DLD1 (cell line): ENCODE results near the gene CASP3.
"Not testable (repeated sequence)": the region's sequence is repeated elsewhere in the genome, so short reads cannot be mapped to it uniquely, and the experiment has no call there.

Experiments used
- in situ Hi-C: cut with HindIII; loops from 2 replicates; pipeline ENCODE4 v1.10.0; 2017; ENCODE audit warnings: low sequenced_read_pairs

The CASP3 gene

DNA sequence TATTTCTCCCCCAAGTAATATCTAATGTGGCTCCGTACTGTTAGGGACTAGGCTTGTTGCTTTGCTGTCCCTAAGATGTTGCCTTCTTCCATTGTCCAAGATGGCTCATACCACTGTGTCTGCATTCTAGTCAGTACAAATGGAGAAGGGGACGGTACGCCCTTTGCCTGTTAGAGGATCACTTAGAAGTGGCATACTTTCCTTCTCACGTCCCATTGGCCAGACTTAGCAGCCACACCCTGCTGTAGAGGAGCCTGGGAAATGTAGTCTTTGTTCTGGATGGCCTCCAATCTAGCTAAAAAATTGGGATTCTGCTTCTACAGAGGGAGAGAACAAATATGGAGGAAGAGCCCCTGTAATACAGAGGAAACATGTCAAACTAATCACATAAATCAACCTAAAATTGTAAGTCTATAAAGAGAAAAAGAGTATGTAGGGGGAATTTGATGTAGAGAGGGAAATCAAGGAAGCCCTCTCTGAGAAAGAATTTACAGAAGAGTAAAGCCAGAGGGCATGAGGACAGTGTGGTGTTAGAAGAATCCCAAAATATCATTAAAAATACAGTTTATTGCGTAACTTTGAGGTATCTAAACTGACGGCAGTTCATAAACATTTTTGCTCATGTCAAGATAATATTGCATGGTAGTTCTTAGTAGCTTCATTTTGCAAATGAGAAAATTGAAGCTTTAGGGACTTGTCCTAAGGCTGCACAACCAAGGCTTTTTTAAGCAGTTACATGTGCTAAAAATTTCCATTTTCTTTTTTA lies 15.4 kb upstream of the CASP3 start:
- in situ Hi-C loops: no loop called here

DNA sequence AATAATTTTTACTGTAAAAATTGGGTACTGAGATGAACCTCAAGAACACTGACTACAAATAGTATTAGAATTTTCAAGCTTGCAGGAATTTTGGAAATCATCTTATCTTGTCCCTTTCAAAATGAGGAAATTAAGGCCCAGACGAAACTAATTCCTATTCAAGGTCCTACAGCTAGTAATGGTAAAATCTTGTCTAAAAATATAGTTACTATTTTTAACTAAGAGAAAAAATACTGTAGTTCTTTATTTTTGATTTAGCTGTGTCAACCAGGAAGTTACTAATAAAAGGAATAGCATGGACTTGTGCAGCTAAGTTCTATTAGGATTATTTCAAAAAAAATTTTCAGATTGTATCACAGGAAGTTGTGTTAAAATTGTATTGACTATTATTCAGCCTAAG lies 13.0 kb upstream of the CASP3 start:
- in situ Hi-C loops: no loop called here

DNA sequence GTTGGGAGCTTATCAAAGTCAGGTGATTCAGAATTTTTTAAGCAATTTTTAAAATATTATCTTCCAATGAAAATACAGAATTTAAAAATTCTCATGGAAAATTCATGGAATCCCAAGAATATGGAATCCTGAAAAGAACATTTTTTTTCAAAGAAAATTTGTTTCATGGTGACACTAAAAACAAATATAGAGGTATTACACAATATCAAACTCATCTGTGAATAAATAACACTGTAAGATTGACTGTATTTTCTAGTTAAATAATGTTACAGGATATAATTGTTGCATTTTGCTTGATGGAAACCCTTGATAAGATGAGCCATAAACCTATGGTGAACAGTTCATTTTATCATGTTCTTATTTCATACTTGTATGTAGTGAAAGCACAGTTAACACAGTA lies 11.7 kb upstream of the CASP3 start:
- in situ Hi-C loops: no loop called here

DNA sequence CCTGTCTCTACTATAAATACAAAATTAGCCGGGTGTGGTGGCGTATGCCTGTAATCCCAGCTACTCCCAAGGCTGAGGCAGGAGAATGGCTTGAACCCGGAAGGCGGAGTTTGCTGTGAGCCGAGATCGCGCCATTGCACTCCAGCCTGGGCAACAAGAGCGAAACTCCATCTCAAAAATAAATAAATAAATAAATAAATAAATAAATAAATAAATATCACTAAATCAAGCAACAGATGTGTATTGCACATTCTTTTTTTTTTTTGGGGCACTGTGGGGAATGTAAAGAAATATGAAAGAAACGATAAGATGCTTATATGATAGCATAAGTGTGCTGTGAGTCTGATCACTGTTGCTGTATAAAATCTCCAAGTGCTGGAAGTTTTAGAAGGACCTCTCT lies 8.6 kb upstream of the CASP3 start:
- in situ Hi-C loops: not testable (repeated sequence)

DNA sequence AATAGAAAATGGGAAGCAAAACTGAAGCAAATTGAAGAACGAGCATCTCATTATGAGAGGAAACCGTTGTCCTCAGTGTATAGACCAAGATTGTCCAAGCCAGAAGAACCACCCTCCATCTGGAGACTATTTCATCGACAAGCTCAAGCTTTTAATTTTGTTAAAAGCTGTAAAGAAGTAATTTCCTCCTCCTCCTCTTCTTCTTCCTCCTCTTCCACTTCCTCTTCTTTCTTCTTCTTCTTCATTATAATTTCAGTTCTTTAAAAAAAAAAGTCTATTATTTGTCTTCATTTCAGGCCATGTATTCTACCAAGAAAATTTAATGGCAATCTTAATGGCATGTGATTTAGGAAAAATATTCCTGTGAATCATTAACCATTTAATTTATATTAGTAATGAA lies 7.9 kb upstream of the CASP3 start:
- in situ Hi-C loops: no loop called here

DNA sequence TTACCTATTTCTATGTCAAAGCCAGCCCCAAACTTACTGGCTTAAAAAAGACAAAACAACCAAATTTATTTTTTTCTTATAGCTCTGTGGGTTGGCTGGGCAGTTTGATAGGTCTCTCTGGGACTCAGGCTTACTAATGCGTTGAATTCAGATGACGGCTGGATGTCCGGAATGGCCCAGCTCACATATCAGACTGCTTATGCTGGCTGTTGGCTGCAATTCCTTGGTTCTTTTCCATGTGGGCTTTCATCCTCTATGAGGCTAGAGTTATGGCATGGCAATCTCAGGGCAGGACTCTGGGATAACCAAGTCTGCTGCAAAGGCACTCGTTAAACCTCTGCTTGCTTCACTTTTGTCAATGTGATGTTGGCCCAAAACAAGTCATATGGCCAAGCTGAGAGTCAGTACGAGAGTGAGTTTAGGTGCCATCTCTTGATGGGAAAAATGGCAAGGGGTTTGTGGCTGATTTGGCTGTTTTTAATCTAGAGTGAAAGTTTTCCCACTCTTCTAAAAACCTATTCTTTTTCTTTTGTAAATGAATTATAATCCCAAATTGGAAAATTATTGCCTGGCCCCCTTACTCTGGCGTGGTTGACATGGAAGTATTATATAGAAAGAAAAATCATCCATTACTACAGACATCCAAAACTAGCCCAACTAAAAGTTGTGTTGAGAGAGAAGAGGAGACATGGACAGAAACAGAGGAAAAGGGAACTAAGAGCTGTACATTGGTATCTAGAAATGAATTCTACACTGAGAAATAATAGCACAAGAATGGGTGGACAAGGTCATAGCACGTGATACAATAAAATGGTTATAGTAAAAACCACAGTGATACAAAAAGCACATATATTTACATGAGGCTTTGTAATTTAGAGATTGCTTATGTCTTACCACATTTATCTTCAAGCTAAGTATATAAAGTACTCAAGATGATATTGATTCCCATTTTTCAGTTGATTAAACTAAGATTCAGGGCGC lies 6.9 kb upstream of the CASP3 start:
- in situ Hi-C loops: no loop called here

DNA sequence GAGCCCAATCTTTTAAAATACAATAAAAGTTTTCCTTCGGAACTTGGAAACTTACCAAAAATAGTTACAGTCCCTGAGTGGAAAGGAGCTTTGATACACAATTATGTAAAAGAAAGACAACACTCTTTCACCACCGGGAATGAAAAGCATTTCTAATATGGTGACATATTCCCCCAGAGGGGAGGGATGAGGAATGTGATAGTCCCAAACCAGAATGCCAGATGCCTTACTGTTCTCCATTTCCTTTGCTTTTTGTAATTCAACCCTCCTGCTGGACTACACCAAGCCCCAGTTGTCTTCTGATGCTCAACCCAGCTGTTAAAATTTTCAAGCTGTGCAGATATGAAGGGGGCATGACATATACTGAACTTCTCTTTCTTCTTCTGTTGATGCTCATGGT lies 4.4 kb upstream of the CASP3 start:
- in situ Hi-C loops: no loop called here

DNA sequence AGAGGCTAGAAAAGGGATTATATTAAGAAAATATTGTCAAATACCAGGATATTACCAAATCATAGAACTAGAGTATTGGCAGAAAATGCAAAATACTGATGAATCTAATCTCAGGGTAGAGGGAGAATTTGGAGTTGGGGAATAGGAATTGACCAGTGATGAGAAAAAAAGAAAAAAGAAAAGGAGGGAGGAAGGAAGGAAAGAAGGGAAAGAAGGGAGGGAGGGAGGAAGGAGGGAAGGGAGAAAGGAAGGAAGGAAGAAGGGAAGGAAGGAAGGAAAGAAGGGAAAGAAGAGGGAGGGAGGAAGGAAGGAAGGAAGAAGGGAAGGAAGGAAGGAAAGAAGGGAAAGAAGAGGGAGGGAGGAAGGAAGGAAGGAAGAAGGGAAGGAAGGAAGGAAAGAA lies 3.4 kb upstream of the CASP3 start:
- in situ Hi-C loops: not testable (repeated sequence)

DNA sequence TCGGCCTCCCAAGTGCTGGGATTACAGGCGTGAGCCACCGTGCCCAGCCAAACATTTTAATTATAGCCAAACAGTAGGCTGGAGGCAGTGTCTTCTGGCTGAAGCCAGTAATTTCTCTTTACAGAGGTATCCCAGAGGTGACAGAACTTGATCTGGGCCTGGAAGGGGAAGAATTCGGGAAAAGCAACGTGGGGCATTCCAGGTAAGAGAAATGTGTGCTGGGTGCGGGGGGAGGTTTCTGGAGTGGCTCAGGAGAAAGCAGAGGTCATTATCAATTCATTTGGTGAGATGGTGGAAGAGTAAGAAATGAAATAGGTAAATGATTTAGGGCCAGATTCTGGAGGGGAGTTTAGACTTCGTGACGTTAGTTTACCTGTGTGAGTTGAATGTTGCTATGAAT lies 2.7 kb upstream of the CASP3 start:
- in situ Hi-C loops: no loop called here

DNA sequence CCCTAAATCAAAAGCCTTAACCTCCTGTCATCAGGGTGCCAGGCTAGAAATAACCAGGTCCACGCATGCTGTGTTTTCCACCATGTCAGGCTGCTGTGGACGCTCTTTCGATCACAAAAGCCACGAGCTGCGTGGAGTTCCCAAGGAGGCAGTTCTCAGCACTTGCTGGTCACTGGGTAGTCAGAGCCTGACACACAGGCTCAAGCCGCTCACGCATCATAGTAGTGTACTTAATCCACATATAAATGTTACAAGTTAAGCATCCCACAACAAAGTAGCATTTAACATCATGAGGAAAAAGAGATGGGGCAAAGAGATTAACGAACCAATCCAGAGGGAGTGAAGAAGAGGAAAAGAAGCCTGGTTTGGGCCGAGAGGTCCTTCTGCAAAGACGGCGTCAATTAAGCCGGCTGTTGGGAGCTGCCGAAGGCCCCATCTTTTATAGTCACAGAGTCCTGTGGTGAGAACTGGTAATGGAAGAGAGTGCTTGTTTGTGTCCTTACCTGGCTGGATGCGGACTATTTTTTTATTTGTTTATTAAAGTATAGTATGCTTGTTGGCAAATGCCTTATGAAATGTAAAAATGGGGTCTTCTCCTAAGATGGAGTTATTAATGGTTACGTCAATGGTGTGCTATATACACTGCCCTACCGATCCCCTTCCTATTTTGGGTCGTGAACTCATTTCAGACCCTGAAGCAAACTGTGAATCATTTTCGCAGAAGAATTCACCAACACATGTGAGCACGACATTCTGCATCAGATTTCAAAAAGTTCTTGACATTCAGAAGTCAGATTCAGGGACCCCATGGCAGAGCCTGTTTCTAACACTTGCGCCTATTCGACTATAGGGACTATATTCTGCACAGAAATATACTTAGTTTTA lies 966 bp upstream of the CASP3 start:
- in situ Hi-C loops: no loop called here

DNA sequence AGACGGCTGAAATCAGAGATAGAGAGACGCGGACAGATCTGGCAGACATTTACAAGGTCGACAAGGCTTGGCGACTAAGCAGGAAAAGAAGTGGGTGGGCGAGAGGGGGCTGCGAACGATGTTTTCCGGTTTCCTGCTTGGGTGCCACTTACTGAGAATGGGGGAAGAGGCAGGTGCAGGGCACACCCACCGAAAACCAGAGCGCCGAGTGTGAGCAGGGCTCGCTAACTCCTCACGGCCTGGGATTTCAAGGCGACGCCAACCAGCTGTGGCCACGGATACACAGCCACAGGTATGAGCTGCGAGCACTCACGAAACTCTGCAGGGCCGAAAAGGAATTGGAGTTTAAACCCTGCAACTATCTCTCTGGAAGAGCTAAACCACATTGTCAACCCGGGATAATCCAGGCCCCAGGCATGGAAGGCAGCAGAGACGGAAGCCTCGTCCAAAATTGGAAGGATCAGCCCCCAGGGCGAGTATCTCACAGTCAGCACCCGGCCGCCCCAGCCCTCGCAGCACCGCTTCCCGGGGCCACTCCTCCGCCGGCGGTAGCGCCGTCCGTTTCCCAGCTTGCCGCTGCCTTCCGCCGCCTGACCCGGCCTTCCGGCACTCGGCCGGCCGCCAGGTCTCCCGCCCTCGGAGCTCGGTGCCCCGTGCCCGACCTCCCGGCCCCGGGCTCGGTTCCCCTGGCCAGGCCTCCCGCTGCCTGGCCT lies 778 bp downstream of the CASP3 start:
- in situ Hi-C loops: no loop called here

DNA sequence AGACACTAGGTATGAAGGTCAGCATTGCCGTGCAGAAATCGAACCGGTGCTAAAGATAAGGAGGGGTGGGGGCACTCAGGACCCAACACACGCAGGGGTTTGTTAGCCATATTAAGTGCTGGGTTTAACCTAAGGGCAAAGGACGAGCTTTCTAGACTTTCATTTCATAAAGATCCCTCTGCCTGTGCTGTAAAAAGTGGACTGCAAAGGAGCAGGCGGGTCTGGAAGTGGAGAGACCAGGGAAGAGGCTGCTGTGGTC lies 1.3 kb downstream of the CASP3 start:
- in situ Hi-C loops: no loop called here

DNA sequence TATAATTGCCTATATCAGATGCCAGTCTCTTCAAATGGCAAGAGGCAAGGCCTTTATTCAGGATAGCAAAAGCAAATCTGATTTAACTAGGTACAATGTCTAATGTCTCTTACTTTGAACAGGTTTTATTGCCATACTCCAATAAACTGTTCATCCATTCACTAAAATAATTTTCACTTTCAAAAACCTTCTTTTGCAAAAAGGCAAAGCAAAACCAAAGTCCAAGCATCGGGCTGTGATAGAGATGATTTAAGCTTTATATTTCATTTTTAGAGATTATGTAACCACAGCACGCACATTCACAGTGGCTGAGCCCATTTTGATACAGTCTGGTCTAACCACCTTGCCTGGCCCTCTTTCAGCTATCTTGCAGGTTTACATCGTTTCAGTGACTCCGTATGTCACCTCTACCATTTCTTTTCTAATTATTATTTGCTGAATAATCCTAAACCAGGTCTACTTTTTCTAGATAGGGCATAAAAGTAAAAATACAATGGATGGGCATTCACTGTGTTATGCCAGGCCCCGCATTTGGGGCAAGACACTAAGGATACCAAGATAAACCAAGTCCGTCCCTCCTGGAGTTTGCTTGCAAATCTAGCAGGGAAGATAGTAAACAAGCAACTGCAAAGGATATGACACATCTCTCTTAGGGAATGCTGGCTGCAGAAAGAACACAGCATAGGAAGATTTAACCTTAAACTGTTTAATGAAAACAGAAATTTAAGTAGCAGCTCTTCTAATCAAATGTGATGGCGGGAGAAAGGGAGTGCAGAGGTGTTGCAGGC lies 1.8 kb downstream of the CASP3 start:
- in situ Hi-C loops: no loop called here

DNA sequence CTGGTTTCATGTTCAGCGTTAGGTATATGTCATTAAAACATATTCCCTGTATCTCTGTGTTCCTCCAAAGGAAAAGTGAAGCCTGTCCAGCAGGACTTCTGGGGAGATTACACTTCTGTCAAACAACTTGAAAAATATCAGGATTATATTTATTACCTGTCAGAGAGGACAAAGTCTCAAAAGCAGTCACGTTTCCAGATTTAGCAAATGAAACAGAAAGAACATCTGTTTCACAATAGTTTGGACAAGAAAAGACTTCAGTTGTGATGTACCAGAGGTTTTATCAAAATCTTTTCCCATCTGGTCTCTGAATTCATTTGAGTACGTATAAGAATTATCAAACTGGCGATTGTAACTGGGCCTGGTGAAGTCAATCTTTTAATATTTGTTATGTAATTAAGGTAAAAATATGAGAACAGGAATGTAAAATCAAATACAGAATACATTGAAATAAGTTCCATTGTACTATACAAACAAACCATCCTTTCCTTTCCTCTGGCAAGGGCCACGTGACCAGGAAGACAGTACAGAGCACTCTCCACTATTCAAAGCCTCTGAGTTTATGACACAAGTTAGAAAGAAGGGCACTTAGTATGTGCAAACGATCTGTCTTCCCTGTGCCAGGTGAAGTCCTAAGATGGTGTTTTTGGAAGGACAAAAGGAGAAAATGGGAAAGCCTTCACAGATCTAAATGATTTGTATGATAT lies 3.2 kb downstream of the CASP3 start:
- in situ Hi-C loops: no loop called here

DNA sequence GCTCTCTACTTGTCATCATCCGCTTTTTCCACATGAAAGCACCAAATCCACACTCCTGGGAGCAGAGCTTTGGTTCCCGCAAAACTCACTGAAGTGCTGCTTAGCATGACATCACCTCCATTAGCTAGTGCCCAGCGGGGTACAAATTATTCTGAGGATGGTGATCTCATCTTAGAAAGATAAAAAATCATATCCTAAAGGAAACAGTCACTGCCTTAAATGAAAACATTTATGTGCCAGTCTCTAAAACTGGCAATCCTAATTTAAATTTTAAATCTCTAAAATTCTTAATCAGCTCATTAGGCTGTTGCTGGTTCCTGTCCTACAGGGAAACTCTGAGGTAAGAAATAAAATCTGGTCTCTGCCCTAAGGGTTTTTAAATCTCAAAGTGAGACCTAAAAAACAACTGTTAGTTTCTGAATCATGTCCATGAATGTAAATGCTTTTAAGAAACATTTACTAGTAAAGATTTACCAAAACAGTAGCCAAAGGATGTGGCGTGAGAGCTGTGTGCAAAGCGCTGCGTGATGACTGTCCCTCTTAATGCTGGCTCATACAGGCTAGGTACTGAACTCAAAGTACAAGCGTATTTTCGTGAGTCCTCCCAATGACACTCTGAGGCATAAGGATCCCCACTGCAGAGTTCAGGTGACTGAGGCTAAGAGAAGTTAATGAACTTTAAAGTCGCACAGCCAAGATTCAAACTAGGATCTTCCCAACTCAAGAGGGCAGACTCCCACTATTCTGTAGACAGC lies 4.5 kb downstream of the CASP3 start:
- in situ Hi-C loops: no loop called here

DNA sequence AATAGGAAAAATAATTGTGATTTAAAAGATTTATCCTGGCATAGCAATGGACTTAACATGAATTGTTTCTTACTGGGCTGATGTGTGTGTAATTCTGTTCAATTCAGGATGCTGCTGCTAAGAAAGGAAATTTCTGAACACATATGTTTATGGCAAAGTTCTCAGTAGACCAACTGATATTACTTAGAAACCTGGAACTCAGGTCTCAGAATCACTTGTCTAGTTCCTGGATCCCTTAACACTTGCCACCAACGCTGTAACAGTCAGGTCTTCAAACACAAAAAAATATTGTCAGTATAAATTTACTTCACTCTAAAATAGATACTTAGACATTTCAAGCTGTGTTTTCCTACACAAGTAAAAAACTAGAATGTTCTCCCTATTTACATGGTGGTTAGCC lies 5.5 kb downstream of the CASP3 start:
- in situ Hi-C loops: no loop called here

DNA sequence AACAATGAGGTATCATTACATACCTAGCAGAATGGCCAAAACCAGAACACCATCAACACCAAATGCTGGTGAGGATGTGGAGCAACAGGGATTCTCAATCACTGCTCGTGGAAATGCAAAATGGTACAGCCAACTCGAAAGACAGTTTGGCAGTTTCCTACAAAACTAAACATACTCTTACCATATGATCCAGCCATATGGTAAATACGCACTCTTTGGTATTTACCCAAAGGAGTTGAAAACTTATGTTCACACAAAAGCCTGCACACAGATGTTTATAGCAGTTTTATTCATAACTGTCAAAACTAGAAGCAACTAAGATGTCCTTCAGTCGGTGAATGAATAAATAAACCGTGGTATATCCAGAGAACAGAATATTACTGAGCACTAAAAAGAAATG lies 7.8 kb downstream of the CASP3 start:
- in situ Hi-C loops: no loop called here

DNA sequence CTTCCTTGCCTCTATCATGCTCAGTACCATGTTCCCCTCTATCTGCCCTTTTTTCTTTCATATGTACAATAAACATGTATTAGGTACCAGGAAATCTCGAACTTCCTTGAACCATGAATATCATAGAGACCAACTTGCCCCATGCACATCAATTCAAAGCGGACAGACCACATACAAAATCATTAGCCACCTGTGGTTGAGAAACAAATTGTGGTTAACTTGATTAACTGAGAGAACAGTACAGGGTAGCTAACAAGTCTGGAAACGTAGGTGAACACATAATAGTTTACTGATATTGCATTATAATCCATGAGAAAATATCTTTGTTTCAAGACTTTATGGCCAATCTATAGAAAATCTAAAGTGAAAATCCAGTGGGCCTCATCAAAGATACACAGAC lies 8.2 kb downstream of the CASP3 start:
- in situ Hi-C loops: no loop called here

DNA sequence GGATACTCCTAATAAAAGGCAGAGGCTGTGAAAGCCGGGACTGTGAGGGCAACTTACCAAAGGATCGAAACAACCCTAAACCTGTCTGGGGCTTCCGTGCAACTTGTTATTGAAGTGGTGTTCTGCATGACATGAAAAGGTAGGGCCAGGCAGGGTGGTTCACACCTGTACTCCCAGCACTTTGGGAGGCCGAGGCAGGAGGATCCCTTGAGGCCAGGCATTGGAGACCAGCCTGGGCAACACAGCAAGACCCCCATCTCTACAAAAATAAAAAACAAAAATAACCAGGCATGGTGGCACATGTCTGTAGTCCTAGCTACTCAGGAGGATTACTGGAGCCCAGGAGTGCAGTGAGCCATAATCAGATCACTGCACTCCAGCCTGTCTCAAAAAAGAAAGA lies 12.3 kb downstream of the CASP3 start:
- in situ Hi-C loops: no loop called here
